Fibroblast of the aortic adventitia (primary cell): ENCODE data around the gene CD48. TPM values are rescaled to one million over a fixed set of nuclear protein-coding genes. Genes with fewer than 3 reads are reported as not detected.

Source experiments
- DNase-seq: peaks from one replicate; pipeline ENCODE4 v3.0.0-alpha.2; 2010; ENCODE audit warnings: low read depth
- H3K4me3 ChIP-seq: 2 replicates; pipeline ENCODE4 v1.5.1; 2011; ENCODE audit warnings: low read depth, mild to moderate bottlenecking, control low read depth, low read length, moderate library complexity
- total RNA-seq: library from RNA; depleted of rRNA; stranded (reverse); fragments of >200 nt; gene quantifications from 2 replicates; pipeline ENCODE4 v1.2.3, GENCODE V29; 2012; ENCODE audit warnings: low replicate concordance
- TF ChIP-seq, protein P1 (sequence below): IDR thresholded peaks from 2 replicates; pipeline ENCODE4 v1.5.1; 2011; ENCODE audit warnings: mild to moderate bottlenecking, low read length, control low read depth, inconsistent platforms; ENCODE audit not compliant: insufficient read depth

Gene CD48
- total RNA-seq, 1 donor, result not detected

DNA sequence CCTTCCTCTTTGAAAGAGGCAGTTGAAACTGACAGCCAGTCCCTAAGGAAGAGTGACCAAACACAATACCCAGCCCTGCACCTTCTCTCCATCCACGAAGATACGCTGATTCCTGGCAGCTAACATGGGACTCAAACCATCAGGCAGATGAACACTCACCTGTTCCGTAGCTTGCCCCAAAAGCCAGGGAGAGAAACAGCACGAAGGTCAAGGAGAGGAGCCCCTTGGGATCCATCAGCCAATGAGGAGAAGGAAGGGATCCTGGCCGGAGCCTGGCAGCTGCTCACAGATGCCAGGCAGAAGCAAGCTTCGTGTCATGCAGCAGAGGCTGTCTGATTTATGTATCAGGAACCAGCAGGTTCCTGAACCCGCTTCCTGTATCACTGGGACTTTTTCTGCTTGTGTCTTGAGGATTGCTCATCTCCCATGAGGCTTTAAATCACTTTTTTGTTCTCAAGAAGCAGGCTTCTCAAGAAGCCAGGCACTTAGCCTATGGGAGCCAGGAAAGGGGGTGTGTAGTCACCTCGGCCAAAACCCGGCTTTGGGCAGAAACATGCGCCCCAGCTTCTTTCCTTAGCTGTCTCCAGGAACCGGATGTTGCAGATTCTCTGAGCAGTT, 64.8 kb downstream of the CD48 start, which contains the start of gene SLAMF1:
Gene SLAMF1 (minus strand): TSS at position 334 of the 618 bp plus-strand sequence. CDS start 99 bp downstream, at position 235.
- H3K4me3 ChIP-seq, result no peak within 1 kb of the TSS
- DNase-seq, result no peak

DNA sequence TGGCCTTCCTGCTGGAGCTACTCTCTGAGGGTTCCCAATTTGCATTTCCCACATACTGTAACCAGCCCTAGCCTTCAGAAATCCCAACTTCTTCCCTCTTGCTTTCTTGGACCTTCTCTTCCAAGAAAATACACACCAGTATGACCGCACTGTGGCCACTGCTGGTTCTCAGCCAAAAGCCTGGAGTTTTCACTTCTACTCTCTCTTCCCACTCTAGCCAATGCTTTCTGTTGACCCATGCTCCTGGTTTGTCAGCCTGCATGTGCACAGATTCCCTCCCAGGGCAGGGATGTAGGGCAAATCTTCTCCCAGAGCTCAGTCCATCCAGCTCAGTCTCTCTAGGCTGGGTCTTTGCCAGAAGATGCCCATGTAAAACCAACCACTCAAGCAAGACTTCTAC, 65.4 kb downstream of the CD48 start:
- TF ChIP-seq, protein P1, sequence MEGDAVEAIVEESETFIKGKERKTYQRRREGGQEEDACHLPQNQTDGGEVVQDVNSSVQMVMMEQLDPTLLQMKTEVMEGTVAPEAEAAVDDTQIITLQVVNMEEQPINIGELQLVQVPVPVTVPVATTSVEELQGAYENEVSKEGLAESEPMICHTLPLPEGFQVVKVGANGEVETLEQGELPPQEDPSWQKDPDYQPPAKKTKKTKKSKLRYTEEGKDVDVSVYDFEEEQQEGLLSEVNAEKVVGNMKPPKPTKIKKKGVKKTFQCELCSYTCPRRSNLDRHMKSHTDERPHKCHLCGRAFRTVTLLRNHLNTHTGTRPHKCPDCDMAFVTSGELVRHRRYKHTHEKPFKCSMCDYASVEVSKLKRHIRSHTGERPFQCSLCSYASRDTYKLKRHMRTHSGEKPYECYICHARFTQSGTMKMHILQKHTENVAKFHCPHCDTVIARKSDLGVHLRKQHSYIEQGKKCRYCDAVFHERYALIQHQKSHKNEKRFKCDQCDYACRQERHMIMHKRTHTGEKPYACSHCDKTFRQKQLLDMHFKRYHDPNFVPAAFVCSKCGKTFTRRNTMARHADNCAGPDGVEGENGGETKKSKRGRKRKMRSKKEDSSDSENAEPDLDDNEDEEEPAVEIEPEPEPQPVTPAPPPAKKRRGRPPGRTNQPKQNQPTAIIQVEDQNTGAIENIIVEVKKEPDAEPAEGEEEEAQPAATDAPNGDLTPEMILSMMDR, result no peak
- no peak for DNase-seq
- H3K4me3 ChIP-seq, result no peak overlapping the region

More for the DNA sequence above, 64.8 kb downstream of the CD48 start, which contains the start of gene SLAMF1:
- TF ChIP-seq, protein P1, result no peak

DNA sequence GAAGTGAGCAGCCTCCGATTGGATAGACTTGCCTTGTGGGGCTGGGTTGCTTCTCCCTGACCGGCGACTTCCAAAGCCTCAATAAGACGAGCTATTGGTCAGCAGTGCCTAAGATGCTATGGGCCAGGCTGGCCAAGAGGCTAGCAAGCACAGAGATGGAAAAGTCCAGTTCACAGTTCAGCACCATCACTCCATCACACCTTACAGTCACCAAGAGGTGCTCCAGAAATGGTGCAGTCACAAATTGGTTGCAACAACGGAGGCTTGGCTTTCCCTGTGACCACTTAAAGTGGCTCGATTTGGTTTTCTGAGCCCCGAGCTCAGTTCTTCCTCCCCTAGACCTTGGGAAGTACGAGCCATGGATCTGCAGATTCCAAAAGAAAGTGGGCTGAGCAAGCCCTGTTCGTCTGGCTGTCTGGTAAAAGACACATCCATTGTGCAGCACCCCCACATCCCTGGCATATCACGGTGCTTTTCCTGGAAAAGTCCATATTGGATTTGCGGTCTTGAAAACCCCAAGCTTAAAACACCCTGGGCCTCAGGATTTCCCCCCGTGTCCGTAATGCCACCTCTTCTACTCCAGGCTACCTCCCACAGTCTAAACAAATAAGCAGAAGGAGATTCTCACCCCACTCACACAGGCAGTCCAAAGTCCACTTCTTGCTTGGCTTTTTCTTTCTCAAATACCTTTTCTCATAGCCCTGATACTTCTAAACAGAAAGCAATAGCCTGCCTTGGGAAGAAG, 66.1 kb downstream of the CD48 start:
- no peak overlapping the region for H3K4me3 ChIP-seq
- no peak for DNase-seq
- TF ChIP-seq, protein P1, result no peak

DNA sequence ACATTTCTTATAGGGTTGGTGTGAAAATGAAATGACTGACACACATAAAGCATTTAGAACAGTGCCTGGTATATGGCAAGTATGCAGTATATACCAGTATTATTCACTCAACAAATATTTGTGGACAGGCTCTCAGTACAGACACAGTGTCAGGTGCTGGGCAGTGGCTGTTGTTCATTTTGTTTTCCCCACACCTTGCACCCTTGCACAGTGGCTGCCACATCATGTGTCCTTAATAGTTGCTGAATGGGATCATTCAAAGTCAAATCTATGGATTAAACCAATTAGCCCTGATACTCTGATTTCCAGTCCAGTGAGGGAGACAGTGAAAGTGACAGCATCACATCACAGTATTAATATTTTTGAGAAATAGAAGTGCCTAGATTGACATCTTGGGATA, 67.2 kb downstream of the CD48 start:
- H3K4me3 ChIP-seq, result no peak overlapping the region
- TF ChIP-seq, protein P1, result no peak
- DNase-seq, result no peak

DNA sequence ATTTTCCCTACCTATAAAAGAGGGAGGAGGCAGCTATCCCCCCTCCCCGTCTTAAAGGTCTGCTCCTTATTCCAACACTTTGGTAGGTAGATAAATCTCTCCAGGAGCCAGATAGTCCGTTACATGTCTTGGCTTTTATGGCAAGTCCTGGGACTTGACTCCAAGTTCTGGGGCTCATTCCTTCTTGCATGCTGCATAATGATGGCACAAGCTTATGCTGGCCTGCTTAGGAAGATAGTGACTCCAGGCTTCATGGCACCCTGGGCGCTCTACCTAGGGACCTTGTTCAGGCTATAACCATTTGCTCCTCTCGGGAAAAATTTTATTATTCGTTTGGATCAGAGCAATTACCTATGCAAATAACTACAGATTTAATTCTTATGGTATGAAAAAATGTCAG, 68.5 kb downstream of the CD48 start:
- H3K4me3 ChIP-seq, result no peak overlapping the region
- DNase-seq, result no peak
- TF ChIP-seq, protein P1, result no peak

DNA sequence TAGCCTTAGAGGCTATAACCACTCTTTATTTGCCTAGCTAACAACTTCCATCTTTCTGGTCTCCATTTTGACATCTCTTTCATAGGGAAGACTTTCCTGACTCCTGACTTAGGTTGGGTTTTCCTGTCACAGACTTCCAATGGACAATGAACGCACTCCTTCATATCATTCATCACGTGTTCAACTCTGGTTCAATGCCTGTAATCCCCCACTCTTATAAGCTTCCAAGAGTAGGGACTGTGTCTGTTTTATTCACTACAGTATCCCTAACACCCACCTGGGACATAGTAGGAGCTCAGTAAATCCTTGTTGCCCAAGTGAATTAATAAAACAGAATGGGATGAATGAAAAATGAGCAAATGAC, 69.4 kb downstream of the CD48 start:
- TF ChIP-seq, protein P1, result no peak
- no peak for DNase-seq
- no peak overlapping the region for H3K4me3 ChIP-seq
